Body of pancreas (tissue), 4 donors: Measurements from ENCODE around the gene ARAP2. TPM values are rescaled to one million over a fixed set of nuclear protein-coding genes. Genes with fewer than 3 reads are reported as not detected.

Source experiments
- ATAC-seq: fragments of 150-250 bp; one replicate; pipeline ENCODE4 v1.9.1; 2016
- DNase-seq, 4 donors: peaks; one replicate each; pipeline ENCODE4 v3.0.0-alpha.2; 2019
- H3K27ac ChIP-seq, 4 donors: fragments of 200-600 bp; sonication (generic); 1 replicate in 3 of 4; 2 replicates in 1 of 4; pipeline versions ENCODE4 v1.5.1 to v1.6.1; 2016 to 2019; ENCODE audit warnings: mild to moderate bottlenecking in 1 of 4, mixed read lengths in 1 of 4, moderate library complexity in 1 of 4
- H3K27me3 ChIP-seq, 2 donors: fragments of 200-600 bp; sonication (generic); one replicate each; pipeline ENCODE4 v1.6.0; 2016; ENCODE audit warnings: mild to moderate bottlenecking in 1 of 2
- H3K36me3 ChIP-seq, 2 donors: fragments of 200-600 bp; sonication (generic); replicated peaks in 1 of 2; 2 replicates each; pipeline ENCODE4 v1.5.1; 2016; ENCODE audit warnings: low read depth in 2 of 2; ENCODE audit not compliant: insufficient read depth in 1 of 2
- H3K4me1 ChIP-seq: fragments of 200-600 bp; sonication (generic); one replicate; pipeline ENCODE4 v1.6.0; 2016
- H3K4me3 ChIP-seq, 2 donors: fragments of 200-600 bp; sonication (generic); 1 replicate in 1 of 2; 2 replicates in 1 of 2; pipeline ENCODE4 v1.5.1; 2016 to 2019
- H3K9me3 ChIP-seq, 3 donors: fragments of 200-600 bp; sonication (generic); 1 replicate in 2 of 3; 2 replicates in 1 of 3; pipeline ENCODE4 v1.5.1; 2016
- CTCF ChIP-seq, 7 experiments: fragments of 450-650 bp in 4 of 7; fragments of 200-600 bp in 3 of 7; sonication (generic) in 3 of 7; IDR thresholded peaks; one replicate each; pipeline ENCODE4 v1.5.1; 2016 to 2019; ENCODE audit warnings: antibody characterized with exemption in 7 of 7
- POLR2A ChIP-seq, 3 donors: fragments of 450-650 bp; IDR thresholded peaks; one replicate each; pipeline ENCODE4 v1.6.1; 2016; ENCODE audit warnings: antibody characterized with exemption in 3 of 3, mild to moderate bottlenecking in 2 of 3
- WGBS, 2 donors: methylation state at CpG; one replicate each; pipeline ENCODE4 v1.1.5; 2017; 5-methylcytosine and 5-hydroxymethylcytosine counted together
- intact Hi-C: fragments of 100-400 bp; cut with DNase I; formaldehyde crosslinking; loops from one replicate; pipeline ENCODE4 v1.15.1; 2023
- total RNA-seq, 2 donors: library from RNA; depleted of rRNA; stranded (reverse); fragments of >200 nt; gene quantifications; one replicate each; pipeline ENCODE4 v1.1.0, GENCODE V29; 2016

Gene ARAP2
- total RNA-seq, 2 donors from 2014 or later = 12.5 to 14.3 TPM

GRCh38 chr4:36196145-36196913 lies 48.0 kb downstream of the ARAP2 start:
- WGBS, 2 donors = 90 to 91% methylated on average over 7 of the region's 7 CpGs
- Histone ChIP-seq H3K4me1 (no peaks in the 10 kb centered on the region), H3K9me3 (no peaks in the 10 kb centered on the region), H3K27me3 (no peaks in the 10 kb centered on the region), H3K4me3 (no peak overlapping the region), H3K36me3 (no peaks in the 10 kb centered on the region), H3K27ac (no peak overlapping the region)
- TF ChIP-seq POLR2A (IDR thresholded peaks at IDR 0.05) = no peak
- TF ChIP-seq CTCF (IDR thresholded peaks at IDR 0.05) = no peak
- DNase-seq (no peak), ATAC-seq (no peak)
- intact Hi-C loops = no loop called here

DNA sequence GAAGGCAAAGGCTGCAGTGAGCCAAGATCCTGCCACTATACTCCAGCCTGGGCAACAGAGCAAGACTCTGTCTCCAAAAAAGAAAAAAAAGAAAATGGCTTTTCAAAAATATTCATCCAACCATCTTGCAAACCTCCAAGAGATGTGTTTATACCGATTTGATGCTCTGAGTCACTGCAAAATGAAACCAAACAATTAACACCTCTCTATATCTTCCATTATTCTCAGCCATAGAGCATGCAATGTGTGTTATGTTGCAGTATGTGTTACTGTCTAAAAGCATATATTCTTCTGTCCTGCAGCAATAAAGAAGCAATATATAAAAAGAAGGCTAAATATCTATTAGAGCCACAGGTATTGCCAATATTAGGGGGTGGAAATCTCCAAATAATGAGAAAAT lies 51.4 kb downstream of the ARAP2 start:
- no peaks in the 10 kb centered on the region for H3K27me3 ChIP-seq
- no peak for TF ChIP-seq CTCF (IDR thresholded peaks at IDR 0.05)
- no peak for TF ChIP-seq POLR2A (IDR thresholded peaks at IDR 0.05)
- H3K4me3 ChIP-seq = no peak overlapping the region
- no peak for ATAC-seq
- DNase-seq = no peak
- intact Hi-C loops = no loop called here
- no peak overlapping the region for H3K27ac ChIP-seq
- 79 to 95% methylated on average over 1 of the region's 1 CpG for WGBS, 2 donors
- no peaks in the 10 kb centered on the region for H3K9me3 ChIP-seq
- no peaks in the 10 kb centered on the region for H3K4me1 ChIP-seq
- H3K36me3 ChIP-seq = no peaks in the 10 kb centered on the region

GRCh38 chr4:36189511-36190226 lies 54.6 kb downstream of the ARAP2 start:
- ATAC-seq (no peak), DNase-seq (no peak)
- no peak overlapping the region for H3K4me3 ChIP-seq
- no peaks in the 10 kb centered on the region for H3K27me3 ChIP-seq
- 66 to 75% methylated on average over 3 of the region's 3 CpGs for WGBS, 2 donors
- intact Hi-C loops = no loop called here
- H3K4me1 ChIP-seq = no peaks in the 10 kb centered on the region
- H3K9me3 ChIP-seq = no peaks in the 10 kb centered on the region
- H3K27ac ChIP-seq = no peak overlapping the region
- peaks cover 0 to 5% of the 10 kb centered on the region in 2 donors for H3K36me3 ChIP-seq
- no peak for TF ChIP-seq POLR2A (IDR thresholded peaks at IDR 0.05)
- TF ChIP-seq CTCF (IDR thresholded peaks at IDR 0.05) = no peak

DNA sequence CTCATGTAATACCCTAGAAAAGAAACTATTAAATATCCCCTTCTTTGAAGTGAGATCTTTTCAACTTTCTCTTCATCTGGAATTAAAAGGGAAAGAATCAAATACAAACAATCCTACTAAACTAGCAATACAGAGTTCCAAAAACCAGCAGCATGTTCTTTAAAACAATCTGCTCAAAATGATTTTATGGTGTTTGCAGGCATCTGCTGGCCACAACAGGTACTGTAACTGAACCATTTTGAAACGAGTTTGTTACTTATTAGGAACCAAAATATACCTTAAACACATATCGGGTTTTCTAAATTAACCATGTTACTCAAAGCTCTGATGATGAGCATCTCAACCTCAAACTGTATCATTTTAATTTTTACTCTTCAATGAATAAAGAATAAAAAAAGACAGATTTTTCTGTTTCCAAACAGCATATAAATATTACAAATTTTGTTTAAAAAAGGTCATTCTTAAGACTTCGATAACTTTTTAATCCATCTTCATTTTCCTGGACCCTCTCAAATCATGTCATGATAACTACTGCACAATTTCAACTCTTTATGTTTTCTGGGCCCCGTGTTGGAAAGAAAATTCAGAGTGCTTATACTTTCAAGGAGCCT lies 56.5 kb downstream of the ARAP2 start:
- WGBS, 2 donors = 55 to 59% methylated on average over 4 of the region's 4 CpGs
- DNase-seq = peak in 1 of 4 donors; percentile 5
- no peaks in the 10 kb centered on the region for H3K4me1 ChIP-seq
- no peak overlapping the region for H3K27ac ChIP-seq
- no peaks in the 10 kb centered on the region for H3K9me3 ChIP-seq
- no peak overlapping the region for H3K4me3 ChIP-seq
- TF ChIP-seq POLR2A (IDR thresholded peaks at IDR 0.05) = no peak
- peak in 6 of 7 experiments; percentile 7 to 65 (median 54) for TF ChIP-seq CTCF (IDR thresholded peaks at IDR 0.05)
- H3K36me3 ChIP-seq = peaks cover 0 to 5% of the 10 kb centered on the region in 2 donors
- H3K27me3 ChIP-seq = no peaks in the 10 kb centered on the region
- no peak for ATAC-seq
- intact Hi-C loops = no loop called here
